ENCODE data around the gene MOB1B. TPM values are rescaled to one million over a fixed set of nuclear protein-coding genes. Genes with fewer than 3 reads are reported as not detected.
"Not testable (repeated sequence)": the region's sequence is repeated elsewhere in the genome, so short reads cannot be mapped to it uniquely, and the experiment has no call there.

The MOB1B gene
- total RNA-seq, 1 donor from 2014 or later: 47.4 TPM

DNA sequence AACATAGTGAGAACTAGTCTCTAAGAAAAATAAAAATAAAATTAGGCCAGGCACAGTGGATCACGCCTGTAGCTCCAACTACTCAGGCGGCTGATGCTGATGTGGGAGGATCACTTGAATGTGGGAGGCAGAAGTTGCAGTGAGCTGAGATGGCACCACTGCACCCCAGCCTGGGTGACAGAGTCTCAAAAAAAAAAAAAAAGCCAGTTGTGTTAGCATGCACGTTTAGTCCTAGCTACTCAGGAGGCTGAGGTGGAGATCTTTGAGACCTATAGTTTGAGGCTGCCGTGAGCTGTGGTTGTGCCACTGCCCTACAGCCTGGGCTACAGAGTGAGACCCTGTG is 93.8 kb downstream of the MOB1B start:
- Mint-ChIP-seq H3K4me3 (ENCODE audit: low read depth) (no peak overlapping the region), H3K27me3 (no peaks in the 10 kb centered on the region)

DNA sequence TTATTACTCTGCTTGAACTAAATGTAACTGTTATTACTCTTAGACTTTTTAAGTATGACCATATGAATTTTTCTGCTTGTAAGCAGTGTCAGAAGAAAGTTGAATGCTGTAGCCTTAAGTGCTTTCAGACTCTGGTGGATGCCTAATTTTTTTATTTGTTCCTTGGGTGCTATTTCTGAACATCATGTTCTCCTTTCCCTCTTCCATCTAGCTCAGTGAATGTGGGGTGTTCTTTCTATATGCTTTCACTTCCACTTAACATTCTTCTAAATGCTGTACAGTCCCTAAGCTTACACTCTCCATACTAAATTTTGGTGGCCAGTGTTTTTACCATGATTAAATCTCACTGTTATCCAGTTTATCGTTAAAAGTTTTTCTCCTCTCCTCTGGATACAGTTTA is 94.9 kb downstream of the MOB1B start:
- Mint-ChIP-seq H3K9me3 (ENCODE audit: low read depth) (peaks cover 26% of the 10 kb centered on the region), H3K27ac (no peak overlapping the region), H3K4me1 (ENCODE audit: low read depth) (peaks cover 31% of the 10 kb centered on the region), H3K27me3 (no peaks in the 10 kb centered on the region), H3K36me3 (ENCODE audit: insufficient read depth) (peaks cover 36% of the 10 kb centered on the region), H3K4me3 (ENCODE audit: low read depth) (no peak overlapping the region)
- TF ChIP-seq, protein P1, sequence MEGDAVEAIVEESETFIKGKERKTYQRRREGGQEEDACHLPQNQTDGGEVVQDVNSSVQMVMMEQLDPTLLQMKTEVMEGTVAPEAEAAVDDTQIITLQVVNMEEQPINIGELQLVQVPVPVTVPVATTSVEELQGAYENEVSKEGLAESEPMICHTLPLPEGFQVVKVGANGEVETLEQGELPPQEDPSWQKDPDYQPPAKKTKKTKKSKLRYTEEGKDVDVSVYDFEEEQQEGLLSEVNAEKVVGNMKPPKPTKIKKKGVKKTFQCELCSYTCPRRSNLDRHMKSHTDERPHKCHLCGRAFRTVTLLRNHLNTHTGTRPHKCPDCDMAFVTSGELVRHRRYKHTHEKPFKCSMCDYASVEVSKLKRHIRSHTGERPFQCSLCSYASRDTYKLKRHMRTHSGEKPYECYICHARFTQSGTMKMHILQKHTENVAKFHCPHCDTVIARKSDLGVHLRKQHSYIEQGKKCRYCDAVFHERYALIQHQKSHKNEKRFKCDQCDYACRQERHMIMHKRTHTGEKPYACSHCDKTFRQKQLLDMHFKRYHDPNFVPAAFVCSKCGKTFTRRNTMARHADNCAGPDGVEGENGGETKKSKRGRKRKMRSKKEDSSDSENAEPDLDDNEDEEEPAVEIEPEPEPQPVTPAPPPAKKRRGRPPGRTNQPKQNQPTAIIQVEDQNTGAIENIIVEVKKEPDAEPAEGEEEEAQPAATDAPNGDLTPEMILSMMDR (IDR thresholded peaks at IDR 0.05; ENCODE audit: unreplicated experiment): no peak
- no peak for DNase-seq (ENCODE audit: low spot score, unreplicated experiment)

More for the DNA sequence above, 93.8 kb downstream of the MOB1B start:
- Mint-ChIP-seq H3K36me3 (ENCODE audit: insufficient read depth) (peaks cover 26% of the 10 kb centered on the region), H3K9me3 (ENCODE audit: low read depth) (peaks cover 16% of the 10 kb centered on the region), H3K4me1 (ENCODE audit: low read depth) (peaks cover 31% of the 10 kb centered on the region), H3K27ac (no peak overlapping the region)
- TF ChIP-seq, protein P1 (IDR thresholded peaks at IDR 0.05; ENCODE audit: unreplicated experiment): no peak
- no peak for DNase-seq (ENCODE audit: low spot score, unreplicated experiment)

GRCh38 chr4:70997546-70997945 is 95.4 kb downstream of the MOB1B start:
- Mint-ChIP-seq H3K36me3 (ENCODE audit: insufficient read depth) (peaks cover 39% of the 10 kb centered on the region), H3K27ac (no peak overlapping the region), H3K9me3 (ENCODE audit: low read depth) (peaks cover 29% of the 10 kb centered on the region), H3K4me1 (ENCODE audit: low read depth) (peaks cover 31% of the 10 kb centered on the region), H3K27me3 (no peaks in the 10 kb centered on the region), H3K4me3 (ENCODE audit: low read depth) (no peak overlapping the region)
- no peak for DNase-seq (ENCODE audit: low spot score, unreplicated experiment)
- TF ChIP-seq, protein P1 (IDR thresholded peaks at IDR 0.05; ENCODE audit: unreplicated experiment): no peak

- Mint-ChIP-seq H3K36me3 (ENCODE audit: insufficient read depth) (peaks cover 46% of the 10 kb centered on the region), H3K9me3 (ENCODE audit: low read depth) (peaks cover 29% of the 10 kb centered on the region), H3K4me1 (ENCODE audit: low read depth) (peaks cover 38% of the 10 kb centered on the region)
- H3K27me3 Mint-ChIP-seq; DNase-seq (ENCODE audit: low spot score, unreplicated experiment); H3K27ac Mint-ChIP-seq; H3K4me3 Mint-ChIP-seq (ENCODE audit: low read depth): not testable (repeated sequence)
These were observed 97.5 kb downstream of the MOB1B start for GRCh38 chr4:70999639-71000038.

DNA sequence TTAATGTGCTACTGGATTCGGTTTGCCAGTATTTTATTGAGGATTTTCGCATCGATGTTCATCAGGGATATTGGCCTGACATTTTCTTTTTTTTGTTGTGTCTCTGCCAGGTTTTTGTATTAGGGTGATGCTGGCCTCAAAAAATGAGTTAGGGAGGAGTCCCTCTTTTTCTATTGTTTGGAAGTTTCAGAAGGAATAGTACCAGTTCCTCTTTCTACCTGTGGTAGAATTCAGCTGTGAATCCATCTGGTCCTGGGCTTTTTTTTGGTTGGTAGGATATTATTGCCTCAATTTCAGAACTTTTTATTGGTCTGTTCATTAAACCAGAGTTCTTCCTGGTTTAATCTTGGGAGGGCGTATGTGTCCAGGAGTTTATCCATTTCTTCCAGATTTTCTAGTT is 99.2 kb downstream of the MOB1B start:
- peaks cover 26% of the 10 kb centered on the region for H3K4me1 Mint-ChIP-seq (ENCODE audit: low read depth)
- H3K9me3 Mint-ChIP-seq (ENCODE audit: low read depth): peaks cover 29% of the 10 kb centered on the region
- DNase-seq (ENCODE audit: low spot score, unreplicated experiment); H3K27ac Mint-ChIP-seq; H3K4me3 Mint-ChIP-seq (ENCODE audit: low read depth); H3K27me3 Mint-ChIP-seq: not testable (repeated sequence)
- H3K36me3 Mint-ChIP-seq (ENCODE audit: insufficient read depth): peaks cover 47% of the 10 kb centered on the region

DNA sequence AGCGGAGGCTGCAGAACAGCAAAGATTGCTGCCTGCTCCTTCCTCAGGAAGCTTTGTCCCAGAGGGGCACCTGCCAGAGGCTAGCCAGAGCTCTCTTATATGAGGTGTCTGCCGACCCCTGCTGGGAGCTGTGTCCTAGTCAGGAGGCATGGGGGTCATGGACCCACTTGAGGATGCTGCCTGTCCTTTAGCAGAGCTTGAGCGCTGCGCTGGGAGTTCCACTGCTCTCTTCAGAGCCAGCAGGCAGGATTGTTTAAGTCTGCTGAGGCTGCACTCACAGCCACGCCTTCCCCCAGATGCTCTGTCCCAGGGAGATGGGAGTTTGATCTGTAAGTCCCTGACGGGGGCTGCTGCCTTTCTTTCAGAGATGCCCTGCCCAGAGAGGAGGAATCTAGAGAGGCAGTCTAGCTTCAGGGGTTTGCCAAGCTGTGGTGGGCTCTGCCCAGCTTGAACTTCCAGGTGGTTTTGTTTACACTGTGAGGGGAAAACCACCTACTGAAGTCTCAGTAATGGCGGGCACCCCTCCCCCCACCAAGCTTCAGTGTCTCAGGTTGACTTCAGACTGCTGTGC is 102.2 kb downstream of the MOB1B start:
- Mint-ChIP-seq H3K36me3 (ENCODE audit: insufficient read depth) (peaks cover 38% of the 10 kb centered on the region), H3K27me3 (no peaks in the 10 kb centered on the region), H3K4me1 (ENCODE audit: low read depth) (peaks cover 21% of the 10 kb centered on the region), H3K9me3 (ENCODE audit: low read depth) (peaks cover 29% of the 10 kb centered on the region), H3K27ac (no peak overlapping the region), H3K4me3 (ENCODE audit: low read depth) (no peak overlapping the region)
- DNase-seq (ENCODE audit: low spot score, unreplicated experiment): no peak
- TF ChIP-seq, protein P1 (IDR thresholded peaks at IDR 0.05; ENCODE audit: unreplicated experiment): no peak

- H3K27ac Mint-ChIP-seq; H3K4me3 Mint-ChIP-seq (ENCODE audit: low read depth); H3K27me3 Mint-ChIP-seq; DNase-seq (ENCODE audit: low spot score, unreplicated experiment): not testable (repeated sequence)
- H3K36me3 Mint-ChIP-seq (ENCODE audit: insufficient read depth): peaks cover 31% of the 10 kb centered on the region
- H3K4me1 Mint-ChIP-seq (ENCODE audit: low read depth): peaks cover 21% of the 10 kb centered on the region
- peaks cover 23% of the 10 kb centered on the region for H3K9me3 Mint-ChIP-seq (ENCODE audit: low read depth)
These were observed 102.9 kb downstream of the MOB1B start for GRCh38 chr4:71005025-71005424.
